Inflammatory macrophage (primary cell): ENCODE measurements around the gene CTAGE6.
"Not testable (repeated sequence)": the region's sequence is repeated elsewhere in the genome, so short reads cannot be mapped to it uniquely, and the experiment has no call there.

ENCODE experiments used
- DNase-seq, 2 donors: peaks; one replicate each; pipeline ENCODE4 v3.0.0-alpha.2; 2020 to 2022

CTAGE6 gene

GRCh38 chr7:143715543-143716193 is 41.8 kb downstream of the CTAGE6 start:
- not testable (repeated sequence) for DNase-seq

DNA sequence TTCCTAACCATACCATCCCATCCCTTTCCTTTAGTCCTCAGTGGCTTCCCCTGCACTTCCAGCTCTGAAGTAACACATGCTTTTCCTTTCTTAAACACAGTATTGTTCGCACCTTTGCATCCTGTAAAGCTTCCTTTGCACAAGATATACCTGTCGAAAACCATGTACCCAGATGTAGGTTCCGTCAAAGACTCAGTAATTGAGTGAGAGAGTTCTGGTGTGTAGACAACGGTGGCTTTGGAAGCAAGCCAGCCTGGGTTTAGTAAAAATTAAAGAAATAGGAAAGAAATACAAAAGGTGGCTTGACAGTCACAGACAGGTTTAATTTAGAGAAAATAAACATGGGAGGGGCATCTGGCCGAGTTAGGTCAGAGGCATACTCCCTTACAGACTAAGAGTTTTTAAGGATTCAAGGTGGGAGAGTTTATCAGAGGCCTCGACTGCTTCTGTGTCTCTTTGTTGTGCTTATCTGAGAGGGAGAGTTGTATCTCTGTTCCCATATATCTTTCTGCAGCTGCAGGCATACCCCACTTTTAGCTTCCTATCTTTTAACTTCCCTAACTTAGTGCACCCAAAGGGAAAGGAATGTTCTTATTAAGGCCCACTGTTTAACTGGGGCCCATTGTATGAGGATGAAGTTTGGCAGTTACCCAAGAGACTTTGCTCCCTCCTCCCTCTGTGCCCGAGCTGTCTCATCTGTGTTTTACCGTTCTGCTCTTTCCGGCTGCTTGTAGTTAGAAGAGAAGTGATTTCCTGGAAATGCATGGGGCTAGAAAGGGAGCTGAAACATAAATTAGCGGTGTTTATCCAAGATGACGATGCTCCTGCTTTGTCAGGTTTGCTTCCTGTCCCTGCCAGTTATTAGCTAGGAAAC is 42.7 kb downstream of the CTAGE6 start:
- DNase-seq = not testable (repeated sequence)

GRCh38 chr7:143712381-143712780 is 45.1 kb downstream of the CTAGE6 start:
- DNase-seq = not testable (repeated sequence)

- DNase-seq = not testable (repeated sequence)
Observed at GRCh38 chr7:143711727-143712324, 45.7 kb downstream of the CTAGE6 start.

DNA sequence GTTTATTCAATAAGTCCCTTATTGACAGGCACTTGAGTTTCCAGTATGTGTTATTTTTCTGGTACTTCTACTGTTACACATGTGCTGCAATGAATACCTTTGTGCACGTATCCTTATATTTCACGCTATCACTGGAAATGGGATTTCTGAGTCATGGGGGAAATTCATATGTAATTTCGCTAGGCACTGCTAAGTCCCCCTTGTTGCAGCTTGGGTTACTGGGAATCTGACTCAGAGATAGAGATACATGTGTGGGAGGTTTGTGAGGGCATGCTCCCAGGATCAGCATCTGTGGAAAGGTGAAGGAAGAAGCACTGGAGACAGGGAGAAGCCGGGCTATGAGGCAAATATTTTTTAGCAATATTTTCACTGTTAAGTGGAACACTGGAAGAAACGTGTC is 47.6 kb downstream of the CTAGE6 start:
- not testable (repeated sequence) for DNase-seq
